Peyer's patch (tissue), 4 donors: Measurements from ENCODE around the gene SEMA4D. TPM values are rescaled to one million over a fixed set of nuclear protein-coding genes. Genes with fewer than 3 reads are reported as not detected.
"Not testable (repeated sequence)": the region's sequence is repeated elsewhere in the genome, so short reads cannot be mapped to it uniquely, and the experiment has no call there.

Experiments used
- DNase-seq, 3 donors: peaks; one replicate each; pipeline ENCODE4 v3.0.0-alpha.2; 2017 to 2019
- H3K27ac ChIP-seq, 4 donors: fragments of 200-600 bp; sonication (generic); one replicate each; pipeline ENCODE4 v1.5.1; 2016 to 2019
- H3K27me3 ChIP-seq, 2 donors: fragments of 200-600 bp; sonication (generic); one replicate each; pipeline ENCODE4 v1.5.1; 2019
- H3K36me3 ChIP-seq, 3 donors: fragments of 200-600 bp; sonication (generic); one replicate each; pipeline ENCODE4 v1.5.1; 2016 to 2019
- H3K4me1 ChIP-seq, 4 donors: fragments of 200-600 bp; sonication (generic); one replicate each; pipeline ENCODE4 v1.5.1; 2016 to 2019
- H3K4me3 ChIP-seq, 4 donors: fragments of 200-600 bp; sonication (generic); 1 replicate in 3 of 4; 2 replicates in 1 of 4; pipeline ENCODE4 v1.5.1; 2016 to 2019; ENCODE audit warnings: mild to moderate bottlenecking in 1 of 4
- H3K9me3 ChIP-seq, 4 donors: fragments of 200-600 bp; sonication (generic); one replicate each; pipeline ENCODE4 v1.5.1; 2016 to 2019; ENCODE audit warnings: mild to moderate bottlenecking in 1 of 4
- CTCF ChIP-seq, 6 experiments: fragments of 450-650 bp in 4 of 6; fragments of 200-600 bp in 2 of 6; sonication (generic) in 1 of 6; IDR thresholded peaks; one replicate each; pipeline ENCODE4 v1.5.1; 2017 to 2019; ENCODE audit warnings: antibody characterized with exemption in 6 of 6, mild to moderate bottlenecking in 3 of 6, moderate library complexity in 1 of 6
- POLR2A ChIP-seq, 2 donors: fragments of 450-650 bp; IDR thresholded peaks; one replicate each; pipeline ENCODE4 v1.5.1; 2017; ENCODE audit warnings: antibody characterized with exemption in 2 of 2, mild to moderate bottlenecking in 2 of 2, moderate library complexity in 2 of 2
- total RNA-seq, 4 donors: library from RNA; depleted of rRNA; stranded (reverse); fragments of >200 nt; gene quantifications; one replicate each; pipeline ENCODE4 v1.1.0, GENCODE V29; 2016

The SEMA4D gene
- total RNA-seq, 4 donors from 2014 or later, result 24.3 to 124 (median 30.0) TPM

- Histone ChIP-seq H3K4me1 (peaks cover 0 to 8% (median 2%) of the 10 kb centered on the region in 4 donors), H3K9me3 (no peaks in the 10 kb centered on the region), H3K27me3 (no peaks in the 10 kb centered on the region), H3K27ac (no peak overlapping the region), H3K36me3 (no peaks in the 10 kb centered on the region), H3K4me3 (no peak overlapping the region)
- DNase-seq, result no peak
- TF ChIP-seq CTCF (IDR thresholded peaks at IDR 0.05), result no peak
- TF ChIP-seq POLR2A (IDR thresholded peaks at IDR 0.05), result no peak
Measured at GRCh38 chr9:89372979-89373378, 124.9 kb downstream of the SEMA4D start.

GRCh38 chr9:89372230-89372816 is 125.6 kb downstream of the SEMA4D start:
- no peak overlapping the region for H3K27ac ChIP-seq
- peaks cover 0 to 8% (median 2%) of the 10 kb centered on the region in 4 donors for H3K4me1 ChIP-seq
- H3K27me3 ChIP-seq, result no peaks in the 10 kb centered on the region
- TF ChIP-seq POLR2A (IDR thresholded peaks at IDR 0.05), result no peak
- TF ChIP-seq CTCF (IDR thresholded peaks at IDR 0.05), result no peak
- no peak for DNase-seq
- no peaks in the 10 kb centered on the region for H3K36me3 ChIP-seq
- no peak overlapping the region for H3K4me3 ChIP-seq
- no peaks in the 10 kb centered on the region for H3K9me3 ChIP-seq

GRCh38 chr9:89371791-89372190 is 126.1 kb downstream of the SEMA4D start:
- not testable (repeated sequence) for H3K27me3 ChIP-seq, H3K4me3 ChIP-seq, H3K9me3 ChIP-seq, H3K36me3 ChIP-seq, H3K27ac ChIP-seq, H3K4me1 ChIP-seq, DNase-seq

- Histone ChIP-seq H3K4me1 (peaks cover 0 to 8% (median 2%) of the 10 kb centered on the region in 4 donors), H3K9me3 (no peaks in the 10 kb centered on the region), H3K27me3 (no peaks in the 10 kb centered on the region), H3K27ac (no peak overlapping the region), H3K36me3 (no peaks in the 10 kb centered on the region), H3K4me3 (no peak overlapping the region)
- no peak for TF ChIP-seq CTCF (IDR thresholded peaks at IDR 0.05)
- no peak for TF ChIP-seq POLR2A (IDR thresholded peaks at IDR 0.05)
- DNase-seq, result no peak
Measured at GRCh38 chr9:89370593-89370992, 127.3 kb downstream of the SEMA4D start.

GRCh38 chr9:89368978-89369377 is 128.9 kb downstream of the SEMA4D start:
- no peaks in the 10 kb centered on the region for H3K9me3 ChIP-seq
- no peaks in the 10 kb centered on the region for H3K4me1 ChIP-seq
- no peaks in the 10 kb centered on the region for H3K36me3 ChIP-seq
- no peak overlapping the region for H3K4me3 ChIP-seq
- no peak for DNase-seq
- no peaks in the 10 kb centered on the region for H3K27me3 ChIP-seq
- TF ChIP-seq POLR2A (IDR thresholded peaks at IDR 0.05) (no peak), CTCF (IDR thresholded peaks at IDR 0.05) (no peak)
- no peak overlapping the region for H3K27ac ChIP-seq

- no peak for DNase-seq
- Histone ChIP-seq H3K36me3 (no peaks in the 10 kb centered on the region), H3K4me3 (no peak overlapping the region), H3K9me3 (no peaks in the 10 kb centered on the region), H3K4me1 (no peaks in the 10 kb centered on the region), H3K27ac (no peak overlapping the region), H3K27me3 (no peaks in the 10 kb centered on the region)
- TF ChIP-seq CTCF (IDR thresholded peaks at IDR 0.05) (no peak), POLR2A (IDR thresholded peaks at IDR 0.05) (no peak)
Measured at GRCh38 chr9:89368550-89368949, 129.4 kb downstream of the SEMA4D start.
